ENCODE results near the gene DMPK.
"Not testable (repeated sequence)": the region's sequence is repeated elsewhere in the genome, so short reads cannot be mapped to it uniquely, and the experiment has no call there.

DMPK gene

GRCh38 chr19:45767881-45768654 lies 14.2 kb downstream of the DMPK start:
- DNase-seq: no peak

- no peak for DNase-seq
Observed at GRCh38 chr19:45767410-45767880, 14.8 kb downstream of the DMPK start.

GRCh38 chr19:45766869-45767346 lies 15.4 kb downstream of the DMPK start:
- DNase-seq: no peak

- DNase-seq: no peak
Observed at GRCh38 chr19:45766296-45766868, 15.9 kb downstream of the DMPK start.

GRCh38 chr19:45765702-45766295 lies 16.5 kb downstream of the DMPK start:
- DNase-seq: no peak

- DNase-seq: no peak
Observed at GRCh38 chr19:45764945-45765701, 17.2 kb downstream of the DMPK start.

- DNase-seq: no peak
Observed at GRCh38 chr19:45764475-45764874, 17.8 kb downstream of the DMPK start.

- DNase-seq: no peak
Observed at GRCh38 chr19:45763691-45764294, 18.5 kb downstream of the DMPK start.

GRCh38 chr19:45762870-45763631 lies 19.2 kb downstream of the DMPK start:
- DNase-seq: no peak

- no peak for DNase-seq
Observed at GRCh38 chr19:45761714-45762113, 20.6 kb downstream of the DMPK start.

- no peak for DNase-seq
Observed at GRCh38 chr19:45758921-45759320, 23.4 kb downstream of the DMPK start.

- no peak for DNase-seq
Observed at GRCh38 chr19:45757695-45758094, 24.6 kb downstream of the DMPK start.

- no peak for DNase-seq
Observed at GRCh38 chr19:45754323-45754722, 28.0 kb downstream of the DMPK start.

- DNase-seq: no peak
Observed at GRCh38 chr19:45753548-45753947, 28.7 kb downstream of the DMPK start.

- DNase-seq: no peak
Observed at GRCh38 chr19:45752639-45753038, 29.7 kb downstream of the DMPK start.

GRCh38 chr19:45751483-45751882 lies 30.8 kb downstream of the DMPK start:
- DNase-seq: not testable (repeated sequence)

GRCh38 chr19:45747513-45747912 lies 34.8 kb downstream of the DMPK start:
- no peak for DNase-seq

GRCh38 chr19:45746866-45747265 lies 35.4 kb downstream of the DMPK start:
- no peak for DNase-seq

- DNase-seq: no peak
Observed at GRCh38 chr19:45745606-45746005, 36.7 kb downstream of the DMPK start.

- DNase-seq: no peak
Observed at GRCh38 chr19:45742969-45743368, 39.3 kb downstream of the DMPK start.

GRCh38 chr19:45739498-45740439 lies 42.5 kb downstream of the DMPK start:
- DNase-seq: no peak

Data from CD4-positive, alpha-beta T cell treated with Interleukin-12 subunit alpha and Interleukin-12 subunit beta, for 1 hour (primary cell).